ENCODE measurements around the gene IGSF9B. TPM values are rescaled to one million over a fixed set of nuclear protein-coding genes. Genes with fewer than 3 reads are reported as not detected.

The IGSF9B gene
- total RNA-seq, 1 donor from 2014 or later = 2.0 TPM

GRCh38 chr11:133978794-133979193 is 22.0 kb upstream of the IGSF9B start:
- TF ChIP-seq CTCF (IDR thresholded peaks at IDR 0.05) = no peak
- POLR2A ChIA-PET = no interaction called here
- CTCF ChIA-PET = no interaction called here
- intact Hi-C loops (cut with micrococcal nuclease) = no loop called here
- ATAC-seq (ENCODE audit: low read depth) (no peak), DNase-seq (no peak)
- no peaks in the 10 kb centered on the region for H3K9me3 Mint-ChIP-seq
- H3K4me1 Mint-ChIP-seq = peaks cover 4% of the 10 kb centered on the region
- no peaks in the 10 kb centered on the region for H3K36me3 Mint-ChIP-seq (ENCODE audit: low read depth)
- no peak overlapping the region for H3K4me3 Mint-ChIP-seq
- H3K27me3 Mint-ChIP-seq = peaks cover 16% of the 10 kb centered on the region
- no peak overlapping the region for H3K27ac Mint-ChIP-seq

GRCh38 chr11:133977067-133977677 is 20.4 kb upstream of the IGSF9B start:
- no peak for DNase-seq
- CTCF ChIA-PET = no interaction called here
- peak; percentile 66 for ATAC-seq (ENCODE audit: low read depth)
- Mint-ChIP-seq H3K36me3 (ENCODE audit: low read depth) (no peaks in the 10 kb centered on the region), H3K4me1 (peaks cover 4% of the 10 kb centered on the region), H3K27ac (no peak overlapping the region), H3K27me3 (peaks cover 11% of the 10 kb centered on the region), H3K9me3 (no peaks in the 10 kb centered on the region), H3K4me3 (no peak overlapping the region)
- no peak for TF ChIP-seq CTCF (IDR thresholded peaks at IDR 0.05)
- intact Hi-C loops (cut with micrococcal nuclease) = no loop called here
- POLR2A ChIA-PET = no interaction called here

- ATAC-seq (ENCODE audit: low read depth) = no peak
- no peak overlapping the region for H3K4me3 Mint-ChIP-seq
- no peak overlapping the region for H3K27ac Mint-ChIP-seq
- H3K36me3 Mint-ChIP-seq (ENCODE audit: low read depth) = no peaks in the 10 kb centered on the region
- peaks cover 5% of the 10 kb centered on the region for H3K27me3 Mint-ChIP-seq
- no peak for DNase-seq
- ChIA-PET POLR2A (no interaction called here), CTCF (no interaction called here)
- no peaks in the 10 kb centered on the region for H3K9me3 Mint-ChIP-seq
- intact Hi-C loops (cut with micrococcal nuclease) = no loop called here
- TF ChIP-seq CTCF (IDR thresholded peaks at IDR 0.05) = no peak
- peaks cover 4% of the 10 kb centered on the region for H3K4me1 Mint-ChIP-seq
Observed at GRCh38 chr11:133975488-133975849, 18.7 kb upstream of the IGSF9B start.

GRCh38 chr11:133974836-133975487 is 18.2 kb upstream of the IGSF9B start:
- TF ChIP-seq CTCF (IDR thresholded peaks at IDR 0.05) = no peak
- intact Hi-C loops (cut with micrococcal nuclease) = no loop called here
- ATAC-seq (ENCODE audit: low read depth) (no peak), DNase-seq (no peak)
- Mint-ChIP-seq H3K4me1 (peaks cover 4% of the 10 kb centered on the region), H3K36me3 (ENCODE audit: low read depth) (no peaks in the 10 kb centered on the region), H3K27ac (no peak overlapping the region), H3K27me3 (peaks cover 8% of the 10 kb centered on the region), H3K4me3 (no peak overlapping the region), H3K9me3 (no peaks in the 10 kb centered on the region)
- ChIA-PET POLR2A (no interaction called here), CTCF (no interaction called here)

- H3K9me3 Mint-ChIP-seq = no peaks in the 10 kb centered on the region
- no peaks in the 10 kb centered on the region for H3K36me3 Mint-ChIP-seq (ENCODE audit: low read depth)
- peaks cover 19% of the 10 kb centered on the region for H3K27me3 Mint-ChIP-seq
- no peak for DNase-seq
- H3K4me1 Mint-ChIP-seq = peaks cover under 1% of the 10 kb centered on the region
- no peak for ATAC-seq (ENCODE audit: low read depth)
- no peak for TF ChIP-seq CTCF (IDR thresholded peaks at IDR 0.05)
- H3K4me3 Mint-ChIP-seq = no peak overlapping the region
- H3K27ac Mint-ChIP-seq = no peak overlapping the region
- ChIA-PET POLR2A (no interaction called here), CTCF (no interaction called here)
- intact Hi-C loops (cut with micrococcal nuclease) = no loop called here
Observed at GRCh38 chr11:133971881-133972280, 15.1 kb upstream of the IGSF9B start.
